H1 (cell line): Measurements from ENCODE around the gene BLNK. TPM values are rescaled to one million over a fixed set of nuclear protein-coding genes. Genes with fewer than 3 reads are reported as not detected.

ENCODE experiments used
- CBX5 ChIP-seq: fragments of 300-800, 300-1000 bp; sonication (generic); IDR thresholded peaks from 2 replicates; pipeline ENCODE4 v1.7.1; 2016; ENCODE audit warnings: antibody characterized with exemption, low read length, low read depth
- CEBPB ChIP-seq: IDR thresholded peaks from 2 replicates; pipeline ENCODE4 v1.6.1; 2012; ENCODE audit warnings: low read depth, low read length
- CHD2 ChIP-seq: IDR thresholded peaks from 2 replicates; pipeline ENCODE4 v1.6.1; 2012; ENCODE audit warnings: low read length, improper control_type of control experiment
- CTBP2 ChIP-seq: IDR thresholded peaks from 2 replicates; pipeline ENCODE4 v1.7.0; 2011; ENCODE audit warnings: borderline replicate concordance, mild to moderate bottlenecking, moderate library complexity, mixed read lengths, low read length; ENCODE audit not compliant: insufficient read depth, insufficient read length
- GABPA ChIP-seq: IDR thresholded peaks from 2 replicates; pipeline ENCODE4 v1.6.1; 2011; ENCODE audit warnings: mild to moderate bottlenecking, low read length, moderate library complexity, borderline replicate concordance; ENCODE audit not compliant: insufficient read depth
- JUN ChIP-seq: IDR thresholded peaks from 2 replicates; pipeline ENCODE4 v1.6.1; 2011; ENCODE audit warnings: low read depth, mild to moderate bottlenecking, improper control_type of control experiment, low read length
- KDM1A ChIP-seq: fragments of 200-600, 300-600 bp; sonication (generic); IDR thresholded peaks from 2 replicates; pipeline ENCODE4 v1.7.1; 2016; ENCODE audit warnings: mild to moderate bottlenecking, low read length, borderline replicate concordance
- POU5F1 ChIP-seq: IDR thresholded peaks from 2 replicates; pipeline ENCODE4 v1.6.1; 2011; ENCODE audit warnings: low read depth, mild to moderate bottlenecking, low read length, moderate library complexity
- RAD21 ChIP-seq, 2 experiments: IDR thresholded peaks in 1 of 2; conservative IDR thresholded peaks in 1 of 2; 2 replicates each; pipeline ENCODE4 v1.6.1; 2011; ENCODE audit warnings: low read depth in 2 of 2, low read length in 2 of 2, improper control_type of control experiment in 1 of 2, inconsistent platforms in 1 of 2, mild to moderate bottlenecking in 1 of 2, moderate library complexity in 1 of 2
- RFX5 ChIP-seq: IDR thresholded peaks from 2 replicates; pipeline ENCODE4 v1.6.1; 2011; ENCODE audit warnings: low read depth, low read length, improper control_type of control experiment, borderline replicate concordance
- SP1 ChIP-seq: IDR thresholded peaks from 2 replicates; pipeline ENCODE4 v1.6.1; 2011; ENCODE audit warnings: low read depth, low read length
- polyA plus RNA-seq, 7 experiments: library from polyadenylated mRNA; depleted of rRNA in 3 of 7; stranded (reverse) in 5 of 7; unstranded in 2 of 7; fragments of >200 nt in 5 of 7; fragments of 200-250 nt in 2 of 7; gene quantifications; 1 replicate in 5 of 7; 2 replicates in 1 of 7; 4 replicates in 1 of 7; pipeline versions ENCODE4 v1.2.1 to v1.2.3, GENCODE V29; 2011 to 2013; ENCODE audit warnings: missing spikeins in 2 of 7, mixed read lengths in 2 of 7
- total RNA-seq: library from RNA; stranded (reverse); fragmentation: NEBNext Ultra II Directional; extraction: Animal tissue kit (Norgen Biotek cat#: 25700); gene quantifications from 2 replicates; pipeline ENCODE4 v1.2.1, GENCODE V29; 2021

The BLNK gene
- total and polyA plus RNA-seq, 2 of the 8 experiments (the other 6 are each of a cell fraction or from before 2014, with no cell fraction given) = not detected

GRCh38 chr10:96176985-96177384, 94.4 kb downstream of the BLNK start (continued):
- no peak for TF ChIP-seq RAD21 (IDR thresholded peaks at IDR 0.05 in 1 of 2, conservative IDR thresholded peaks at IDR 0.05 in 1 of 2; ENCODE audit: low read depth in 2 of 2, low read length in 2 of 2)
- no peak for TF ChIP-seq GABPA
- no peak for TF ChIP-seq SP1
- TF ChIP-seq JUN = no peak
- TF ChIP-seq RFX5 = no peak
- no peak for TF ChIP-seq POU5F1
- no peak for TF ChIP-seq CHD2
- no peak for TF ChIP-seq CEBPB
- TF ChIP-seq CTBP2 = no peak
- TF ChIP-seq CBX5 = no peak
- TF ChIP-seq KDM1A = no peak
